ENCODE measurements around the gene TSPO2. TPM values are rescaled to one million over a fixed set of nuclear protein-coding genes. Genes with fewer than 3 reads are reported as not detected.

The TSPO2 gene
- total and polyA plus RNA-seq, 2 donors (not counting 3 experiments of a cell fraction or from before 2014, with no cell fraction given): not detected

DNA sequence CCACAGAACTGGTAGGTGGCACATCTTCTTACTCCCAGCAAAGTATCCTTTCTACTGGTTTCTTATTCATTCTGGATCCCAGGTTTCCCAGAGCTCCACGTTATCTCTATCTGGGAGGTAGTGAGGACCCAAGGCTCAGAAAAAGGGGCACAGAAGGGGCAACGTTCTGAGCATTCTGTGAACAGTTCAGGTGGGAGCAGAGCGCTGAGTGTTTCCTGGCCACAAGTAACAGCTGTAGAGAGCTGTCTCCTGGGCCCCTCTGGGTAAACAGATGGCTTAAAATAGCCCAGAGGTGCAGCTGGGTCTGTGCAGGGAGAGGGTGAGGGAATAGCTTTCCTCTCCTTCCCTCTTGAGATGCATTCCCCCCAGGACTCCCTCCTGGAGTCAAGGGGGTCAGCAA, 12.9 kb downstream of the TSPO2 start:
- BruUV-seq (replicated peaks): no TSS peak
- no peaks in the 10 kb centered on the region for H4K20me1 ChIP-seq (replicated peaks; ENCODE audit: control insufficient read depth, extremely low read depth, insufficient read depth, low read length)
- dilution Hi-C loops (cut with MboI; ENCODE audit: extremely low pct_ligation_motif_present, low sequenced_read_pairs): no loop called here
- no peak overlapping the region for H2AFZ ChIP-seq (ENCODE audit: low read depth, low read length)
- no peak for FAIRE-seq
- no peak overlapping the region for H3K4me3 ChIP-seq (replicated peaks in 1 of 3; ENCODE audit: insufficient read depth in 1 of 3, low read depth in 1 of 3, low read length in 3 of 3)
- H3K9ac ChIP-seq (replicated peaks; ENCODE audit: extremely low read depth, insufficient read depth, low read length): no peak overlapping the region
- intact Hi-C loops (cut with micrococcal nuclease): no loop called here
- POLR2A ChIA-PET: interaction anchor here (0.6 kb wide), 1 partner anchor 20 kb away, joined by 3 read pairs; no protein-coding TSS in a partner anchor
- no peak overlapping the region for H3K27ac ChIP-seq (ENCODE audit: insufficient read depth, low read depth, low read length)
- H3K4me1 ChIP-seq (ENCODE audit: control insufficient read depth, extremely low read depth, insufficient read depth, low read length): peaks cover 5% of the 10 kb centered on the region
- no peaks in the 10 kb centered on the region for H3K79me2 ChIP-seq (ENCODE audit: control insufficient read depth, insufficient read depth, low read length)
- H3K27me3 ChIP-seq (ENCODE audit: control insufficient read depth in 2 of 2, insufficient read depth in 2 of 2, low read length in 2 of 2): peaks cover 0 to 3% of the 10 kb centered on the region in 2 experiments
- no peaks in the 10 kb centered on the region for H3K9me3 ChIP-seq (replicated peaks; ENCODE audit: control insufficient read depth, insufficient read depth, low read length)
- H3K9me1 ChIP-seq (replicated peaks; ENCODE audit: control insufficient read depth, extremely low read depth, insufficient read depth, low read length): no peaks in the 10 kb centered on the region
- no peak for DNase-seq (ENCODE audit: low read depth, low spot score)
- no peaks in the 10 kb centered on the region for H3K36me3 ChIP-seq (ENCODE audit: control insufficient read depth in 2 of 2, extremely low read depth in 1 of 2, insufficient read depth in 2 of 2, low read length in 2 of 2)
- H3K4me2 ChIP-seq (ENCODE audit: insufficient read depth, low read length): no peak overlapping the region
- TF ChIP-seq FOS (IDR thresholded peaks at IDR 0.05; ENCODE audit: borderline replicate concordance, insufficient read depth, low read length) (no peak), POLR2AphosphoS5 (IDR thresholded peaks at IDR 0.05; ENCODE audit: insufficient read depth, low read depth, low read length) (no peak), POLR2A (IDR thresholded peaks at IDR 0.05; ENCODE audit: low read depth, low read length) (no peak), JUN (IDR thresholded peaks at IDR 0.05; ENCODE audit: borderline replicate concordance, insufficient read depth, insufficient read length, low read depth) (no peak), MYC (IDR thresholded peaks at IDR 0.05; ENCODE audit: low read depth, low read length) (no peak), EZH2 (IDR thresholded peaks at IDR 0.05; ENCODE audit: borderline replicate concordance, low read depth, low read length, severe bottlenecking) (no peak), GATA2 (IDR thresholded peaks at IDR 0.05; ENCODE audit: insufficient read depth, insufficient read length, low read depth, low read length) (no peak)
- TF ChIP-seq, protein P1, sequence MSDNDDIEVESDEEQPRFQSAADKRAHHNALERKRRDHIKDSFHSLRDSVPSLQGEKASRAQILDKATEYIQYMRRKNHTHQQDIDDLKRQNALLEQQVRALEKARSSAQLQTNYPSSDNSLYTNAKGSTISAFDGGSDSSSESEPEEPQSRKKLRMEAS (IDR thresholded peaks at IDR 0.05; ENCODE audit: insufficient read depth, insufficient read length): no peak
- TF ChIP-seq, protein P2, sequence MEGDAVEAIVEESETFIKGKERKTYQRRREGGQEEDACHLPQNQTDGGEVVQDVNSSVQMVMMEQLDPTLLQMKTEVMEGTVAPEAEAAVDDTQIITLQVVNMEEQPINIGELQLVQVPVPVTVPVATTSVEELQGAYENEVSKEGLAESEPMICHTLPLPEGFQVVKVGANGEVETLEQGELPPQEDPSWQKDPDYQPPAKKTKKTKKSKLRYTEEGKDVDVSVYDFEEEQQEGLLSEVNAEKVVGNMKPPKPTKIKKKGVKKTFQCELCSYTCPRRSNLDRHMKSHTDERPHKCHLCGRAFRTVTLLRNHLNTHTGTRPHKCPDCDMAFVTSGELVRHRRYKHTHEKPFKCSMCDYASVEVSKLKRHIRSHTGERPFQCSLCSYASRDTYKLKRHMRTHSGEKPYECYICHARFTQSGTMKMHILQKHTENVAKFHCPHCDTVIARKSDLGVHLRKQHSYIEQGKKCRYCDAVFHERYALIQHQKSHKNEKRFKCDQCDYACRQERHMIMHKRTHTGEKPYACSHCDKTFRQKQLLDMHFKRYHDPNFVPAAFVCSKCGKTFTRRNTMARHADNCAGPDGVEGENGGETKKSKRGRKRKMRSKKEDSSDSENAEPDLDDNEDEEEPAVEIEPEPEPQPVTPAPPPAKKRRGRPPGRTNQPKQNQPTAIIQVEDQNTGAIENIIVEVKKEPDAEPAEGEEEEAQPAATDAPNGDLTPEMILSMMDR (IDR thresholded peaks at IDR 0.05; ENCODE audit: extremely low read depth in 1 of 2, insufficient read depth in 1 of 2, low read depth in 1 of 2, low read length in 2 of 2): no peak
- CTCF ChIA-PET: interaction anchor here (1.0 to 4.3 kb wide), 5 partner anchors 9 to 27 kb away, joined by 3 to 22 read pairs (median 10); partner anchors contain the start of gene UNC5CL
